ENCODE results near the gene SNRNP40. TPM values are rescaled to one million over a fixed set of nuclear protein-coding genes. Genes with fewer than 3 reads are reported as not detected.

The SNRNP40 gene
- total RNA-seq (10 to 100 TPM; 58.7 to 67.0 TPM), polyA plus RNA-seq (100 to 1,000 TPM in 1 of 2 donors, 10 to 100 TPM in 1; 100.0 to 118 TPM)

- CTCF ChIA-PET (ENCODE audit: partially characterized antibody) = interaction anchor here (0.6 to 1.6 kb wide), 4 partner anchors 12 to 316 kb away, joined by 3 read pairs; no protein-coding TSS in a partner anchor
These were observed at the start of gene SNRNP40, which contains the start of gene ZCCHC17 for GRCh38 chr1:31296486-31297276. SNRNP40 (minus strand) TSS chr1:31296788; CDS start chr1:31296751, 37 bp downstream. ZCCHC17 (plus strand) TSS chr1:31297032; CDS start chr1:31310099, 13,067 bp downstream.

GRCh38 chr1:31345635-31346034 is 49.0 kb upstream of the SNRNP40 start:
- no peak overlapping the region for H3K4me3 Mint-ChIP-seq
- no peaks in the 10 kb centered on the region for H3K27me3 Mint-ChIP-seq
- H3K4me1 Mint-ChIP-seq = peaks cover 0 to 2% (median under 1%) of the 10 kb centered on the region in 4 donors
- H3K36me3 Mint-ChIP-seq = peaks cover 47 to 53% of the 10 kb centered on the region in 2 donors
- no peak overlapping the region for H3K4me3 ChIP-seq (ENCODE audit: low read length in 2 of 2)
- no peaks in the 10 kb centered on the region for H3K9me3 ChIP-seq (ENCODE audit: control insufficient read depth in 1 of 2, low read length in 2 of 2)
- H3K4me1 ChIP-seq (ENCODE audit: insufficient read depth, low read length) = no peaks in the 10 kb centered on the region
- intact Hi-C loops (cut with micrococcal nuclease) = no loop called here
- H3K27me3 ChIP-seq (ENCODE audit: insufficient read depth, low read length) = no peaks in the 10 kb centered on the region
- no peak overlapping the region for H3K27ac ChIP-seq (ENCODE audit: low read depth, low read length)
- ChIA-PET POLR2A (ENCODE audit: partially characterized antibody) (no interaction called here), CTCF (ENCODE audit: partially characterized antibody) (interaction anchor here (1.1 kb wide), 1 partner anchor 10 kb away, joined by 3 read pairs; no protein-coding TSS in a partner anchor)
- H3K36me3 ChIP-seq (ENCODE audit: insufficient read depth, low read length) = peaks cover 7% of the 10 kb centered on the region
- peak overlapping the region in 2 of 7 donors; percentile 33 to 43 for H3K27ac Mint-ChIP-seq
- no peaks in the 10 kb centered on the region for H3K9me3 Mint-ChIP-seq
- no peak for DNase-seq

More at GRCh38 chr1:31296486-31297276, at the start of gene SNRNP40, which contains the start of gene ZCCHC17:
- H3K9me3 Mint-ChIP-seq = no peaks in the 10 kb centered on the region
- H3K27ac Mint-ChIP-seq = peak within 1 kb of the TSS in 1 of 7 donors; percentile 69
- no peak within 1 kb of the TSS for H3K4me3 Mint-ChIP-seq
- Histone ChIP-seq H3K36me3 (ENCODE audit: insufficient read depth, low read length) (peaks cover 20% of the 10 kb centered on the region), H3K27me3 (ENCODE audit: insufficient read depth, low read length) (no peaks in the 10 kb centered on the region), H3K4me3 (ENCODE audit: low read length in 2 of 2) (peak within 1 kb of the TSS; percentile 89 to 98), H3K4me1 (ENCODE audit: insufficient read depth, low read length) (peaks cover 38% of the 10 kb centered on the region), H3K9me3 (ENCODE audit: control insufficient read depth in 1 of 2, low read length in 2 of 2) (no peaks in the 10 kb centered on the region), H3K27ac (ENCODE audit: low read depth, low read length) (peak within 1 kb of the TSS; percentile 85)
- DNase-seq = peak; percentile 96 to 99 (median 98)
- POLR2A ChIA-PET (ENCODE audit: partially characterized antibody) = interaction anchor here (0.5 to 1.5 kb wide), 12 partner anchors 12 to 1961 kb away, joined by 3 to 5 read pairs (median 3); partner anchors contain the start of genes BSDC1, PEF1 and PUM1
- H3K36me3 Mint-ChIP-seq = peaks cover 15 to 21% of the 10 kb centered on the region in 2 donors
- H3K27me3 Mint-ChIP-seq = no peaks in the 10 kb centered on the region
- peaks cover 25 to 27% (median 26%) of the 10 kb centered on the region in 4 donors for H3K4me1 Mint-ChIP-seq
- intact Hi-C loops (cut with micrococcal nuclease) = loop anchor here (1.0 kb wide), 1 partner anchor 231 kb away; the partner anchor contains the start of gene PUM1

GRCh38 chr1:31344503-31344902 is 47.9 kb upstream of the SNRNP40 start:
- H3K9me3 ChIP-seq (ENCODE audit: control insufficient read depth in 1 of 2, low read length in 2 of 2) = no peaks in the 10 kb centered on the region
- H3K27ac ChIP-seq (ENCODE audit: low read depth, low read length) = no peak overlapping the region
- Mint-ChIP-seq H3K27ac (peak overlapping the region in 1 of 7 donors; percentile 57), H3K4me1 (peaks cover 0 to 2% (median under 1%) of the 10 kb centered on the region in 4 donors), H3K4me3 (no peak overlapping the region), H3K9me3 (no peaks in the 10 kb centered on the region), H3K36me3 (peaks cover 43 to 53% of the 10 kb centered on the region in 2 donors), H3K27me3 (no peaks in the 10 kb centered on the region)
- no peak overlapping the region for H3K4me3 ChIP-seq (ENCODE audit: low read length in 2 of 2)
- H3K4me1 ChIP-seq (ENCODE audit: insufficient read depth, low read length) = no peaks in the 10 kb centered on the region
- intact Hi-C loops (cut with micrococcal nuclease) = no loop called here
- no peaks in the 10 kb centered on the region for H3K27me3 ChIP-seq (ENCODE audit: insufficient read depth, low read length)
- CTCF ChIA-PET (ENCODE audit: partially characterized antibody) = no interaction called here
- POLR2A ChIA-PET (ENCODE audit: partially characterized antibody) = no interaction called here
- no peak for DNase-seq
- peaks cover 7% of the 10 kb centered on the region for H3K36me3 ChIP-seq (ENCODE audit: insufficient read depth, low read length)

GRCh38 chr1:31336687-31337467 is 40.3 kb upstream of the SNRNP40 start:
- ChIA-PET POLR2A (ENCODE audit: partially characterized antibody) (no interaction called here), CTCF (ENCODE audit: partially characterized antibody) (interaction anchor here (1.2 kb wide), 1 partner anchor 7 kb away, joined by 3 read pairs; no protein-coding TSS in a partner anchor)
- H3K4me1 ChIP-seq (ENCODE audit: insufficient read depth, low read length) = no peaks in the 10 kb centered on the region
- Mint-ChIP-seq H3K27me3 (no peaks in the 10 kb centered on the region), H3K4me1 (peaks cover 0 to 4% (median 2%) of the 10 kb centered on the region in 4 donors), H3K9me3 (peaks cover 0 to 2% (median 0%) of the 10 kb centered on the region in 8 donors), H3K36me3 (peaks cover 21 to 31% of the 10 kb centered on the region in 2 donors), H3K4me3 (no peak overlapping the region), H3K27ac (no peak overlapping the region)
- H3K27me3 ChIP-seq (ENCODE audit: insufficient read depth, low read length) = no peaks in the 10 kb centered on the region
- no peak overlapping the region for H3K4me3 ChIP-seq (ENCODE audit: low read length in 2 of 2)
- DNase-seq = no peak
- no peak overlapping the region for H3K27ac ChIP-seq (ENCODE audit: low read depth, low read length)
- H3K9me3 ChIP-seq (ENCODE audit: control insufficient read depth in 1 of 2, low read length in 2 of 2) = no peaks in the 10 kb centered on the region
- intact Hi-C loops (cut with micrococcal nuclease) = loop anchor here (5.0 kb wide), 1 partner anchor 535 kb away; no protein-coding TSS in a partner anchor
- H3K36me3 ChIP-seq (ENCODE audit: insufficient read depth, low read length) = peaks cover 9% of the 10 kb centered on the region

- Histone ChIP-seq H3K27ac (ENCODE audit: low read depth, low read length) (no peak overlapping the region), H3K4me1 (ENCODE audit: insufficient read depth, low read length) (no peaks in the 10 kb centered on the region), H3K4me3 (ENCODE audit: low read length in 2 of 2) (no peak overlapping the region), H3K9me3 (ENCODE audit: control insufficient read depth in 1 of 2, low read length in 2 of 2) (no peaks in the 10 kb centered on the region), H3K27me3 (ENCODE audit: insufficient read depth, low read length) (no peaks in the 10 kb centered on the region), H3K36me3 (ENCODE audit: insufficient read depth, low read length) (peaks cover 9% of the 10 kb centered on the region)
- H3K27ac Mint-ChIP-seq = no peak overlapping the region
- intact Hi-C loops (cut with micrococcal nuclease) = loop anchor here (1.0 to 5.0 kb wide), 2 partner anchors 173 to 533 kb away; no protein-coding TSS in a partner anchor
- H3K9me3 Mint-ChIP-seq = peaks cover 0 to 2% (median 0%) of the 10 kb centered on the region in 8 donors
- peaks cover 25 to 27% of the 10 kb centered on the region in 2 donors for H3K36me3 Mint-ChIP-seq
- H3K4me1 Mint-ChIP-seq = peaks cover 0 to 4% (median 2%) of the 10 kb centered on the region in 4 donors
- H3K27me3 Mint-ChIP-seq = no peaks in the 10 kb centered on the region
- POLR2A ChIA-PET (ENCODE audit: partially characterized antibody) = no interaction called here
- CTCF ChIA-PET (ENCODE audit: partially characterized antibody) = no interaction called here
- no peak overlapping the region for H3K4me3 Mint-ChIP-seq
- peak in 4 of 5 donors; percentile 3 to 20 (median 7) for DNase-seq
These were observed 38.4 kb upstream of the SNRNP40 start for GRCh38 chr1:31335007-31335406.

GRCh38 chr1:31327381-31327780 is 30.8 kb upstream of the SNRNP40 start:
- H3K4me3 ChIP-seq (ENCODE audit: low read length in 2 of 2) = no peak overlapping the region
- intact Hi-C loops (cut with micrococcal nuclease) = no loop called here
- Mint-ChIP-seq H3K4me3 (no peak overlapping the region), H3K9me3 (no peaks in the 10 kb centered on the region), H3K27ac (no peak overlapping the region), H3K27me3 (no peaks in the 10 kb centered on the region), H3K36me3 (peaks cover 9 to 27% of the 10 kb centered on the region in 2 donors), H3K4me1 (peaks cover 0 to 3% (median 1%) of the 10 kb centered on the region in 4 donors)
- no peak for DNase-seq
- no peaks in the 10 kb centered on the region for H3K27me3 ChIP-seq (ENCODE audit: insufficient read depth, low read length)
- CTCF ChIA-PET (ENCODE audit: partially characterized antibody) = interaction anchor here (1.0 to 1.1 kb wide), 2 partner anchors 14 to 44 kb away, joined by 3 read pairs; no protein-coding TSS in a partner anchor
- no peak overlapping the region for H3K27ac ChIP-seq (ENCODE audit: low read depth, low read length)
- no peaks in the 10 kb centered on the region for H3K9me3 ChIP-seq (ENCODE audit: control insufficient read depth in 1 of 2, low read length in 2 of 2)
- POLR2A ChIA-PET (ENCODE audit: partially characterized antibody) = no interaction called here
- no peaks in the 10 kb centered on the region for H3K4me1 ChIP-seq (ENCODE audit: insufficient read depth, low read length)
- no peaks in the 10 kb centered on the region for H3K36me3 ChIP-seq (ENCODE audit: insufficient read depth, low read length)
